GM21723 (cell line): ENCODE results near the gene AGT.
"Not testable (repeated sequence)": the region's sequence is repeated elsewhere in the genome, so short reads cannot be mapped to it uniquely, and the experiment has no call there.

Source experiments
- ATAC-seq: cut with Tn5 transposase; IDR thresholded peaks from one replicate; pipeline ENCODE4 v1.9.1; 2021; ENCODE audit warnings: mild to moderate bottlenecking, moderate library complexity; ENCODE audit not compliant: unreplicated experiment

The AGT gene

GRCh38 chr1:230745071-230745470 lies 31.1 kb upstream of the AGT start:
- ATAC-seq, result no peak

GRCh38 chr1:230744382-230744781 lies 30.5 kb upstream of the AGT start:
- no peak for ATAC-seq

- ATAC-seq, result no peak
These were observed 30.0 kb upstream of the AGT start for GRCh38 chr1:230743899-230744298.

GRCh38 chr1:230739564-230740290 lies 25.8 kb upstream of the AGT start:
- no peak for ATAC-seq

- ATAC-seq, result no peak
These were observed 23.8 kb upstream of the AGT start for GRCh38 chr1:230737622-230738262.

- no peak for ATAC-seq
These were observed 21.5 kb upstream of the AGT start for GRCh38 chr1:230735447-230735846.

- ATAC-seq, result no peak
These were observed 17.1 kb upstream of the AGT start for GRCh38 chr1:230730977-230731376.

GRCh38 chr1:230728710-230729392 lies 14.9 kb upstream of the AGT start:
- ATAC-seq, result no peak

GRCh38 chr1:230725256-230726012 lies 11.5 kb upstream of the AGT start:
- ATAC-seq, result no peak

- not testable (repeated sequence) for ATAC-seq
These were observed 8.1 kb upstream of the AGT start for GRCh38 chr1:230721849-230722522.

- no peak for ATAC-seq
These were observed 3.3 kb upstream of the AGT start for GRCh38 chr1:230717251-230717650.

GRCh38 chr1:230716453-230716852 lies 2.5 kb upstream of the AGT start:
- not testable (repeated sequence) for ATAC-seq

GRCh38 chr1:230715510-230715909 lies 1.6 kb upstream of the AGT start:
- ATAC-seq, result no peak

- no peak for ATAC-seq
These were observed 391 bp downstream of the AGT start for GRCh38 chr1:230713547-230713914.

GRCh38 chr1:230713138-230713537 lies 784 bp downstream of the AGT start:
- ATAC-seq, result no peak

- no peak for ATAC-seq
These were observed 1.4 kb downstream of the AGT start for GRCh38 chr1:230712470-230712942.

- no peak for ATAC-seq
These were observed 2.7 kb downstream of the AGT start for GRCh38 chr1:230711245-230711644.

GRCh38 chr1:230710543-230710904 lies 3.4 kb downstream of the AGT start:
- no peak for ATAC-seq

GRCh38 chr1:230709619-230710542 lies 4.0 kb downstream of the AGT start:
- no peak for ATAC-seq
